ENCODE data around the gene STRN4. TPM values are rescaled to one million over a fixed set of nuclear protein-coding genes. Genes with fewer than 3 reads are reported as not detected.

STRN4 gene, protein sequence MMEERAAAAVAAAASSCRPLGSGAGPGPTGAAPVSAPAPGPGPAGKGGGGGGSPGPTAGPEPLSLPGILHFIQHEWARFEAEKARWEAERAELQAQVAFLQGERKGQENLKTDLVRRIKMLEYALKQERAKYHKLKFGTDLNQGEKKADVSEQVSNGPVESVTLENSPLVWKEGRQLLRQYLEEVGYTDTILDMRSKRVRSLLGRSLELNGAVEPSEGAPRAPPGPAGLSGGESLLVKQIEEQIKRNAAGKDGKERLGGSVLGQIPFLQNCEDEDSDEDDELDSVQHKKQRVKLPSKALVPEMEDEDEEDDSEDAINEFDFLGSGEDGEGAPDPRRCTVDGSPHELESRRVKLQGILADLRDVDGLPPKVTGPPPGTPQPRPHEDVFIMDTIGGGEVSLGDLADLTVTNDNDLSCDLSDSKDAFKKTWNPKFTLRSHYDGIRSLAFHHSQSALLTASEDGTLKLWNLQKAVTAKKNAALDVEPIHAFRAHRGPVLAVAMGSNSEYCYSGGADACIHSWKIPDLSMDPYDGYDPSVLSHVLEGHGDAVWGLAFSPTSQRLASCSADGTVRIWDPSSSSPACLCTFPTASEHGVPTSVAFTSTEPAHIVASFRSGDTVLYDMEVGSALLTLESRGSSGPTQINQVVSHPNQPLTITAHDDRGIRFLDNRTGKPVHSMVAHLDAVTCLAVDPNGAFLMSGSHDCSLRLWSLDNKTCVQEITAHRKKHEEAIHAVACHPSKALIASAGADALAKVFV
- total RNA-seq: 100 to 1,000 TPM in 1 of 4 donors, 10 to 100 TPM in 3; 77.4 to 127 (median 87.4) TPM

- DNase-seq (ENCODE audit: low spot score in 2 of 2): no peak
- TF ChIP-seq EP300 (IDR thresholded peaks at IDR 0.05) (no peak), POLR2A (IDR thresholded peaks at IDR 0.05) (peak; percentile 53 to 85)
- Histone ChIP-seq H3K27ac (peak within 1 kb of the TSS; percentile 95 to 98 (median 98)), H3K4me1 (peaks cover 4 to 51% (median 36%) of the 10 kb centered on the region in 4 donors), H3K27me3 (no peaks in the 10 kb centered on the region), H3K9me3 (no peaks in the 10 kb centered on the region), H3K4me3 (peak within 1 kb of the TSS; percentile 95 to 99 (median 96)), H3K36me3 (peaks cover 0 to 28% (median 0%) of the 10 kb centered on the region in 3 donors)
- WGBS, 2 donors: 2 to 3% methylated on average over 9 to 23 of the region's 74 CpGs
Observed at GRCh38 chr19:46746281-46747057, at the start of gene STRN4. STRN4 (minus strand) TSS chr19:46746450; CDS start chr19:46746430, 20 bp downstream.

DNA sequence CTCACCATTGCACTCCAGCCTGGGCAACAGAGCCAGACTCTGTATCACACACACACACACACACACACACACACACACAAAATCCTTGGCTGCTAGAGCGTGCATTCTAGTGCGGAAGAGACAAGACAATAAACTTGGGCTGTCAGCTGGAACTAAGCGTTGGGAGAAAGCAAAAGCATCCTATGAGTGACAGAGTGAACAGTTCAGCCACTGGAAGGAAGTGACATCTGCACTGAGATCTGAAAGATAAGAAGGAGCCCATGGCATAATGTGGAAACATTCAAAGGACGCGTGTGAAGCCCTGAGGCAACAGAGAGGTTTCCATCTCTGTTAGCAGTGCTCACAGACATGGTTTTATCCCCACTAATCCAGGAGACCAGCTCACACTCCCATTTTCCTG, 45.7 kb upstream of the STRN4 start:
- TF ChIP-seq CTCF (IDR thresholded peaks at IDR 0.05): no peak
- TF ChIP-seq POLR2A (IDR thresholded peaks at IDR 0.05): no peak
- TF ChIP-seq EP300 (IDR thresholded peaks at IDR 0.05): no peak
- H3K9me3 ChIP-seq: no peaks in the 10 kb centered on the region
- no peaks in the 10 kb centered on the region for H3K36me3 ChIP-seq
- 59 to 64% methylated on average over 5 of the region's 5 CpGs for WGBS, 2 donors
- H3K4me1 ChIP-seq: peaks cover 0 to 19% (median 6%) of the 10 kb centered on the region in 4 donors
- H3K4me3 ChIP-seq: no peak overlapping the region
- no peak for DNase-seq (ENCODE audit: low spot score in 2 of 2)
- H3K27ac ChIP-seq: no peak overlapping the region
- H3K27me3 ChIP-seq: no peaks in the 10 kb centered on the region

DNA sequence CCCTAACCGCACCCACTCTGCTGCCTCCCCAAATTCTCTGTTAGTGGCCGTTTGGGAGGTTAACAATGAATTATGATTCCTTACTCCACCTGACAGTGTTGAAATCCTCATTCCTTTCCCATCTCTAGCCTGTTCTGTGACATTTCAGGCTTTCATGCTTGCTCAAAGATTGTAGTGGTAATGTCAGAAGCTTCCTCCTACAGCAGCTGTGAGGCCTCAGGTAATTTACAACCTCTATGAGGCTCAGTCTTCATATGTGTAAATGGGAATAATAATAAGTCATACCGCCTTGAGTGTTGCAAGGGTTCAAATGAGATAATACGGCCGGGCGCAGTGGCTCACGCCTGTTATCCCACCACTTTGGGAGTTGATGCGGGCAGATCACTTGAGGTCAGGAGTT, 43.1 kb upstream of the STRN4 start:
- H3K9me3 ChIP-seq: no peaks in the 10 kb centered on the region
- no peak overlapping the region for H3K4me3 ChIP-seq
- TF ChIP-seq EP300 (IDR thresholded peaks at IDR 0.05): no peak
- no peak overlapping the region for H3K27ac ChIP-seq
- no peaks in the 10 kb centered on the region for H3K36me3 ChIP-seq
- H3K27me3 ChIP-seq: no peaks in the 10 kb centered on the region
- 89 to 91% methylated on average over 8 of the region's 8 CpGs for WGBS, 2 donors
- H3K4me1 ChIP-seq: peaks cover 0 to 36% (median 19%) of the 10 kb centered on the region in 4 donors
- DNase-seq (ENCODE audit: low spot score in 2 of 2): no peak

DNA sequence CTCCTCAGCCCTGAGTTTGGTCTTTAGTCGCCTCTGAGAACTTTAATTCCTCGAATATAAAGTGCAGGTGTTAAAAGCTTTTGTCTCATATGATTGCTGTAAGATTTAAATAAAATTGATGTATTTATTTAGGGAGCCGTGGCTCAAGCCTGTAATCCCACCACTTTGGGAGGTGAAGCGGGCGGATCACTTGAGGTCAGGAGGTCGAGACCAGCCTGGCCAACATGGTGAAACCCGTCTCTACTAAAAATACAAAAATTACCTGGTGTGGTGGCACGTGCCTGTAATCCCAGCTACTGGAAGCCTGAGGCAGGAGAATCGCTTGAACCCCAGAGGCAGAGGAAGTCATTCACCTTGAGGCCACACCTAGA, 42.7 kb upstream of the STRN4 start:
- Histone ChIP-seq H3K9me3 (no peaks in the 10 kb centered on the region), H3K36me3 (peaks cover 0 to under 1% (median 0%) of the 10 kb centered on the region in 3 donors), H3K27ac (peak overlapping the region in 2 of 4 donors; percentile 15 to 92), H3K4me3 (peak overlapping the region in 2 of 4 donors; percentile 79 to 87), H3K27me3 (no peaks in the 10 kb centered on the region), H3K4me1 (peaks cover 0 to 40% (median 23%) of the 10 kb centered on the region in 4 donors)
- TF ChIP-seq EP300 (IDR thresholded peaks at IDR 0.05) (no peak), CTCF (IDR thresholded peaks at IDR 0.05) (no peak), POLR2A (IDR thresholded peaks at IDR 0.05) (no peak)
- 56 to 59% methylated on average over 9 of the region's 9 CpGs for WGBS, 2 donors
- no peak for DNase-seq (ENCODE audit: low spot score in 2 of 2)

- Histone ChIP-seq H3K36me3 (peaks cover 0 to 6% (median 0%) of the 10 kb centered on the region in 3 donors), H3K9me3 (no peaks in the 10 kb centered on the region), H3K27me3 (no peaks in the 10 kb centered on the region), H3K27ac (peak within 1 kb of the TSS; percentile 87 to 92 (median 90)), H3K4me3 (peak within 1 kb of the TSS; percentile 72 to 87 (median 82)), H3K4me1 (peaks cover 0 to 45% (median 27%) of the 10 kb centered on the region in 4 donors)
- DNase-seq (ENCODE audit: low spot score in 2 of 2): peak; percentile 96 to 98
- TF ChIP-seq CTCF (IDR thresholded peaks at IDR 0.05): peak in 1 of 5 experiments; percentile 26
- TF ChIP-seq EP300 (IDR thresholded peaks at IDR 0.05): peak; percentile 20 to 99
- TF ChIP-seq POLR2A (IDR thresholded peaks at IDR 0.05): peak; percentile 97 to 98
- WGBS, 2 donors: 1% methylated on average over 38 to 46 of the region's 46 CpGs
Observed at GRCh38 chr19:46788262-46788967, 42.2 kb upstream of the STRN4 start, which contains the start of gene SLC1A5. SLC1A5 (minus strand) TSS chr19:46788594; CDS start chr19:46787965, 629 bp downstream.

Measured in tibial nerve (tissue), 4 donors.